IMR-90 (cell line): ENCODE data around the gene RAC3. TPM values are rescaled to one million over a fixed set of nuclear protein-coding genes. Genes with fewer than 3 reads are reported as not detected.

Experiments used
- ATAC-seq: fragments of 200-7000 bp; cut with Tn5 transposase; 2 replicates; pipeline ENCODE4 v1.9.1; 2020; ENCODE audit warnings: low read depth, mild to moderate bottlenecking, moderate library complexity
- BruUV-seq: library from RNA; stranded (reverse); fragments of 400-500 nt; replicated peaks from 2 replicates; lab custom pipeline; 2021; lab: Mats Ljungman, UMichigan
- CTCF ChIA-PET: fragments of 300-600 bp; formaldehyde crosslinking; extraction: SDS; loops from one replicate; lab custom pipeline; 2021; ENCODE audit warnings: antibody characterized with exemption; lab: Yijun Ruan, JAX
- POLR2A ChIA-PET: fragments of 300-600 bp; sonication (Branson Sonifier 250); formaldehyde crosslinking; loops from one replicate; lab custom pipeline; 2022; ENCODE audit warnings: antibody characterized with exemption; ENCODE audit not compliant: unreplicated experiment; lab: Charles Lee
- DNase-seq: peaks from one replicate; pipeline ENCODE4 v3.0.0; 2013
- H2AFZ ChIP-seq: replicated peaks from 2 replicates; pipeline ENCODE3; 2013; ENCODE audit warnings: low read length, mild to moderate bottlenecking; ENCODE audit not compliant: poor library complexity
- H2AK5ac ChIP-seq: 2 replicates; pipeline ENCODE4 v1.6.1; 2013; ENCODE audit warnings: low read depth, low read length, inconsistent platforms
- H2AK9ac ChIP-seq: replicated peaks from 2 replicates; pipeline ENCODE3; 2013; ENCODE audit warnings: mild to moderate bottlenecking, low read depth, low read length, moderate library complexity; ENCODE audit not compliant: poor library complexity
- H2BK120ac ChIP-seq: 2 replicates; pipeline ENCODE4 v1.6.1; 2013; ENCODE audit warnings: low read depth, low read length, inconsistent platforms
- H2BK15ac ChIP-seq: 3 replicates; pipeline ENCODE4 v1.6.1; 2013; ENCODE audit warnings: low read depth, low read length, inconsistent platforms
- H2BK20ac ChIP-seq: 2 replicates; pipeline ENCODE4 v1.6.1; 2013; ENCODE audit warnings: low read depth, mild to moderate bottlenecking, inconsistent platforms, low read length, moderate library complexity
- H2BK5ac ChIP-seq: 2 replicates; pipeline ENCODE4 v1.6.1; 2013; ENCODE audit warnings: mild to moderate bottlenecking, low read depth, low read length, inconsistent platforms; ENCODE audit not compliant: poor library complexity, severe bottlenecking
- H3K14ac ChIP-seq: replicated peaks from 2 replicates; pipeline ENCODE4 v1.6.1; 2013; ENCODE audit warnings: low read depth, low read length, inconsistent platforms
- H3K18ac ChIP-seq: 2 replicates; pipeline ENCODE4 v1.6.1; 2013; ENCODE audit warnings: low read depth, low read length, control low read depth
- H3K23ac ChIP-seq: 2 replicates; pipeline ENCODE4 v1.6.1; 2013; ENCODE audit warnings: low read depth, low read length, inconsistent platforms
- H3K27ac ChIP-seq: 2 replicates; pipeline ENCODE4 v1.5.1; 2013; ENCODE audit warnings: mild to moderate bottlenecking, control low read depth, low read length; ENCODE audit not compliant: insufficient read depth
- H3K27me3 ChIP-seq: 2 replicates; pipeline ENCODE4 v1.6.1; 2013; ENCODE audit warnings: low read length; ENCODE audit not compliant: control insufficient read depth, insufficient read depth
- H3K36me3 ChIP-seq: 2 replicates; pipeline ENCODE4 v1.6.1; 2013; ENCODE audit warnings: low read length, mixed read lengths; ENCODE audit not compliant: control insufficient read depth, insufficient read depth
- H3K4ac ChIP-seq: 2 replicates; pipeline ENCODE4 v1.6.1; 2013; ENCODE audit warnings: low read depth, low read length, inconsistent platforms
- H3K4me1 ChIP-seq: 2 replicates; pipeline ENCODE4 v1.6.1; 2013; ENCODE audit warnings: low read length, mixed read lengths; ENCODE audit not compliant: control insufficient read depth, insufficient read depth
- H3K4me2 ChIP-seq: 2 replicates; pipeline ENCODE4 v1.6.1; 2013; ENCODE audit warnings: low read depth, mild to moderate bottlenecking, control low read depth, low read length, moderate library complexity
- H3K4me3 ChIP-seq: 2 replicates; pipeline ENCODE4 v1.5.1; 2013; ENCODE audit warnings: low read depth, mild to moderate bottlenecking, control low read depth, low read length, moderate library complexity; ENCODE audit not compliant: insufficient read depth
- H3K56ac ChIP-seq: 2 replicates; pipeline ENCODE4 v1.6.1; 2013; ENCODE audit warnings: low read length, inconsistent platforms; ENCODE audit not compliant: insufficient read depth; ENCODE audit errors: extremely low read depth
- H3K79me1 ChIP-seq, 2 experiments: 2 replicates each; pipeline ENCODE4 v1.6.1; 2013; ENCODE audit warnings: low read length in 2 of 2, inconsistent platforms in 1 of 2, low read depth in 1 of 2
- H3K9ac ChIP-seq: 2 replicates; pipeline ENCODE4 v1.6.1; 2013; ENCODE audit warnings: low read depth, low read length, control low read depth
- H3K9me1 ChIP-seq: 2 replicates; pipeline ENCODE4 v1.6.1; 2013; ENCODE audit warnings: low read length, inconsistent platforms; ENCODE audit not compliant: insufficient read depth
- H3K9me3 ChIP-seq: 2 replicates; pipeline ENCODE4 v1.6.1; 2013; ENCODE audit warnings: low read length; ENCODE audit not compliant: control insufficient read depth, insufficient read depth
- H4K20me1 ChIP-seq: 2 replicates; pipeline ENCODE4 v1.6.1; 2013; ENCODE audit warnings: low read length, inconsistent platforms; ENCODE audit not compliant: insufficient read depth
- H4K5ac ChIP-seq: 2 replicates; pipeline ENCODE4 v1.6.1; 2013; ENCODE audit warnings: mild to moderate bottlenecking, low read depth, low read length, control low read depth
- H4K8ac ChIP-seq, 2 experiments: 2 replicates each; pipeline ENCODE4 v1.6.1; 2013; ENCODE audit warnings: low read depth in 2 of 2, low read length in 2 of 2, control low read depth in 1 of 2, inconsistent platforms in 1 of 2
- H4K91ac ChIP-seq: 2 replicates; pipeline ENCODE4 v1.6.1; 2013; ENCODE audit warnings: low read depth, low read length, inconsistent platforms; ENCODE audit not compliant: insufficient read depth
- CTCF ChIP-seq: conservative IDR thresholded peaks from 2 replicates; pipeline ENCODE4 v1.5.1; 2012; ENCODE audit warnings: mild to moderate bottlenecking, low read depth, low read length, improper control_type of control experiment
- SMC3 ChIP-seq: fragments of 150-350 bp; IDR thresholded peaks from 2 replicates; pipeline ENCODE4 v1.6.1; 2016; ENCODE audit warnings: low read depth, mild to moderate bottlenecking, antibody characterized with exemption, low read length, moderate library complexity
- USF2 ChIP-seq: fragments of 150-350 bp; IDR thresholded peaks from 2 replicates; pipeline ENCODE4 v1.6.1; 2017; ENCODE audit warnings: mild to moderate bottlenecking, antibody characterized with exemption, low read length, low read depth
- WGBS, 2 experiments: methylation state at CpG; one replicate each; pipeline versions ENCODE4 v1.1.5 to v1.1.7; 2013; ENCODE audit warnings: missing lambda C conversion rate in 2 of 2; ENCODE audit not compliant: insufficient read length in 1 of 2; ENCODE audit errors: extremely low coverage in 2 of 2; 5-methylcytosine and 5-hydroxymethylcytosine counted together
- dilution Hi-C: fragments of 300-500 bp; cut with HindIII; formaldehyde crosslinking; loops from one replicate; pipeline ENCODE4 v1.14.3; 2018; ENCODE audit warnings: low sequenced_read_pairs; ENCODE audit not compliant: unreplicated experiment
- in situ Hi-C: fragments of 300-500 bp; cut with MboI; formaldehyde crosslinking; loops from 3 replicates; pipeline ENCODE4 v1.14.3; 2019; ENCODE audit warnings: low sequenced_read_pairs, inconsistent platforms, mixed read lengths
- intact Hi-C: fragments of 100-400 bp; cut with micrococcal nuclease; formaldehyde crosslinking; loops from 2 replicates; pipeline ENCODE4 v1.10.0; 2022
- polyA plus RNA-seq, 3 experiments: library from polyadenylated mRNA; depleted of rRNA; stranded (reverse); fragments of >200 nt; gene quantifications; 2 replicates each; pipeline ENCODE4 v1.2.3, GENCODE V29; 2012; ENCODE audit warnings: low replicate concordance in 1 of 3
- total RNA-seq: library from RNA; depleted of rRNA; stranded (reverse); fragments of >200 nt; gene quantifications from 2 replicates; pipeline ENCODE4 v1.2.3, GENCODE V29; 2012

The RAC3 gene
- total and polyA plus RNA-seq, 2 of the 4 experiments (the other 2 are of a cell fraction), result 5.7 to 23.4 TPM

GRCh38 chr17:82050761-82051641 lies 19.5 kb downstream of the RAC3 start:
- dilution Hi-C loops, result no loop called here
- Histone ChIP-seq H3K9me3 (no peaks in the 10 kb centered on the region), H3K9ac (peak overlapping the region; percentile 65), H3K9me1 (peaks cover 7% of the 10 kb centered on the region), H2AK5ac (peak overlapping the region; percentile 96), H4K5ac (peak overlapping the region; percentile 81), H2AK9ac (peak overlapping the region; percentile 100), H3K4me3 (peak overlapping the region; percentile 99), H2BK15ac (no peak overlapping the region), H2BK120ac (no peak overlapping the region; the same call in none of the 2 replicates), H3K27ac (peak overlapping the region; percentile 58), H3K18ac (no peak overlapping the region; the same call in 1 of the 2 replicates), H3K36me3 (peaks cover 52% of the 10 kb centered on the region), H2AFZ (peak overlapping the region; percentile 91), H4K20me1 (peaks cover 7% of the 10 kb centered on the region), H2BK20ac (no peak overlapping the region), H3K4me1 (peaks cover 18% of the 10 kb centered on the region), H3K23ac (peak overlapping the region; percentile 64), H4K8ac (peak overlapping the region; percentile 71 to 91; a peak in 3 of 4 replicates), H3K79me1 (peaks cover 16 to 45% of the 10 kb centered on the region in 2 experiments), H3K56ac (no peak overlapping the region), H2BK5ac (peak overlapping the region; percentile 63), H3K14ac (peak overlapping the region; percentile 71), H3K4ac (peak overlapping the region; percentile 87), H3K27me3 (no peaks in the 10 kb centered on the region), H3K4me2 (peak overlapping the region; percentile 91), H4K91ac (peak overlapping the region; percentile 23; the same call in 1 of the 2 replicates)
- ATAC-seq (peak; percentile 35), DNase-seq (no peak)
- no TSS peak for BruUV-seq
- in situ Hi-C loops, result no loop called here
- TF ChIP-seq SMC3, result no peak
- no peak for TF ChIP-seq CTCF
- TF ChIP-seq USF2, result no peak; the same call in 1 of the 2 replicates
- ChIA-PET CTCF (no interaction called here), POLR2A (interaction anchor here (0.8 kb wide), 1 partner anchor 9 kb away, joined by 3 read pairs; no protein-coding TSS in a partner anchor)
- 11% methylated on average over 42 of the region's 79 CpGs; no CpG with 5 or more reads in 1 of the 2 experiments for WGBS, 2 experiments
- intact Hi-C loops, result no loop called here
